K562 (cell line): Measurements from ENCODE around the gene ZNF141. TPM values are rescaled to one million over a fixed set of nuclear protein-coding genes. Genes with fewer than 3 reads are reported as not detected.

ENCODE experiments used
- ATAC-seq: fragments of 200-7000 bp; cut with Tn5 transposase; 3 replicates; pipeline ENCODE4 v1.9.1; 2020; ENCODE audit warnings: moderate library complexity
- BruUV-seq: library from RNA; stranded (reverse); fragments of 400-500 nt; replicated peaks from 2 replicates; lab custom pipeline; 2021; lab: Mats Ljungman, UMichigan
- CTCF ChIA-PET: fragments of 300-600 bp; formaldehyde crosslinking; extraction: SDS; loops from one replicate; lab custom pipeline; 2021; ENCODE audit warnings: low intra/inter-chr PET ratio; lab: Yijun Ruan, JAX
- POLR2A ChIA-PET: fragments of 300-600, 350-650 bp; sonication (Branson Sonifier 250); formaldehyde crosslinking; extraction: SDS; loops from one replicate; lab custom pipeline; 2021; ENCODE audit warnings: antibody characterized with exemption, inconsistent platforms; lab: Yijun Ruan, JAX
- DNase-seq, 4 experiments: peaks; one replicate each; pipeline versions ENCODE4 v3.0.0 to v3.0.0-alpha.2; 2011 to 2018; ENCODE audit warnings: low spot score in 3 of 4, mixed read lengths in 3 of 4; ENCODE audit errors: extremely low read depth in 1 of 4
- FAIRE-seq: peaks from 2 replicates; lab custom pipeline; 2011; peaks lifted over from hg19 to GRCh38; lab: Jason Lieb, UNC
- H2AFZ ChIP-seq: 2 replicates; pipeline ENCODE4 v1.6.0; 2011; ENCODE audit warnings: low read depth, low read length, control low read depth, inconsistent platforms
- H3K27ac ChIP-seq: fragments of 200-600 bp; 3 replicates; pipeline ENCODE4 v1.8.0; 2011; ENCODE audit warnings: low read depth, mild to moderate bottlenecking, control low read depth, inconsistent platforms, low read length, moderate library complexity, mixed read lengths; ENCODE audit errors: extremely low read depth
- H3K27me3 ChIP-seq, 2 experiments: fragments of 300-600 bp in 1 of 2; 2 replicates in 1 of 2; 3 replicates in 1 of 2; pipeline versions ENCODE4 v1.6.0 to v1.8.0; 2011; ENCODE audit warnings: inconsistent platforms in 2 of 2, low read length in 2 of 2, mild to moderate bottlenecking in 1 of 2, mixed read lengths in 1 of 2, moderate library complexity in 1 of 2; ENCODE audit not compliant: control insufficient read depth in 2 of 2, insufficient read depth in 2 of 2
- H3K36me3 ChIP-seq: fragments of 300-600 bp; 3 replicates; pipeline ENCODE4 v1.8.0; 2011; ENCODE audit warnings: mild to moderate bottlenecking, low read length, inconsistent platforms; ENCODE audit not compliant: control insufficient read depth, insufficient read depth
- H3K4me1 ChIP-seq, 2 experiments: fragments of 200-600 bp in 1 of 2; replicated peaks in 1 of 2; 2 replicates in 1 of 2; 3 replicates in 1 of 2; pipeline versions ENCODE4 v1.5.1 to v1.8.0; 2011; ENCODE audit warnings: inconsistent platforms in 2 of 2, low read length in 2 of 2, mild to moderate bottlenecking in 1 of 2, mixed read lengths in 1 of 2, moderate library complexity in 1 of 2; ENCODE audit not compliant: control insufficient read depth in 2 of 2, insufficient read depth in 2 of 2
- H3K4me2 ChIP-seq: 2 replicates; pipeline ENCODE4 v1.6.1; 2011; ENCODE audit warnings: low read length, control low read depth, inconsistent platforms, mixed read lengths; ENCODE audit not compliant: insufficient read depth
- H3K4me3 ChIP-seq: fragments of 200-600 bp; sonication (generic), shearing (Covaris generic); 2 replicates; pipeline ENCODE4 v1.5.1; 2016; ENCODE audit warnings: control low read depth, inconsistent platforms
- H3K79me2 ChIP-seq: fragments of 200-600 bp; 3 replicates; pipeline ENCODE4 v1.8.0; 2011; ENCODE audit warnings: low read length, inconsistent platforms; ENCODE audit not compliant: control insufficient read depth, insufficient read depth
- H3K9ac ChIP-seq, 2 experiments: 2 replicates each; pipeline versions ENCODE4 v1.6.0 to v1.6.1; 2011; ENCODE audit warnings: low read depth in 2 of 2, low read length in 2 of 2, control low read depth in 1 of 2, inconsistent platforms in 1 of 2, mild to moderate bottlenecking in 1 of 2, mixed read lengths in 1 of 2; ENCODE audit not compliant: insufficient read depth in 1 of 2
- H3K9me1 ChIP-seq: one replicate; pipeline ENCODE4 v1.6.0; 2011; ENCODE audit warnings: inconsistent platforms, mild to moderate bottlenecking, low read length, moderate library complexity; ENCODE audit not compliant: control insufficient read depth, insufficient read depth
- H3K9me3 ChIP-seq: replicated peaks from 2 replicates; pipeline ENCODE4 v1.5.1; 2011; ENCODE audit warnings: low read depth, low read length, inconsistent platforms; ENCODE audit not compliant: control insufficient read depth, insufficient read depth
- H4K20me1 ChIP-seq: replicated peaks from 2 replicates; pipeline ENCODE4 v1.6.1; 2011; ENCODE audit warnings: low read length, inconsistent platforms, mixed read lengths; ENCODE audit not compliant: control insufficient read depth, insufficient read depth
- ADNP ChIP-seq: fragments of 200-800 bp; sonication (Bioruptor generic); IDR thresholded peaks from 2 replicates; pipeline ENCODE4 v1.6.1; 2016; ENCODE audit warnings: missing genetic modification characterization, missing compliant biosample characterization
- BRD4 ChIP-seq: fragments of 200-600 bp; sonication (generic); IDR thresholded peaks from 2 replicates; pipeline ENCODE4 v1.6.1; 2017; ENCODE audit warnings: inconsistent platforms
- C11orf30 ChIP-seq: fragments of 450-650 bp; IDR thresholded peaks from 2 replicates; pipeline ENCODE4 v1.6.1; 2016; ENCODE audit warnings: low read depth, mild to moderate bottlenecking
- CBX3 ChIP-seq, 2 experiments: IDR thresholded peaks; 1 replicate in 1 of 2; 2 replicates in 1 of 2; pipeline ENCODE4 v1.6.1; 2012; ENCODE audit warnings: inconsistent platforms in 2 of 2, low read length in 2 of 2, borderline replicate concordance in 1 of 2, control low read depth in 1 of 2
- EP300 ChIP-seq: IDR thresholded peaks from 2 replicates; pipeline ENCODE4 v1.6.1; 2012; ENCODE audit warnings: low read length, improper control_type of control experiment
- ETV5 ChIP-seq: sonication (generic); formaldehyde crosslinking; IDR thresholded peaks from 2 replicates; pipeline ENCODE4 v1.4.0; 2020; ENCODE audit warnings: low read depth, mild to moderate bottlenecking, missing genetic modification reagents
- KLF1 ChIP-seq: fragments of 450-650 bp; IDR thresholded peaks from 2 replicates; pipeline ENCODE4 v1.6.1; 2016; ENCODE audit warnings: missing genetic modification characterization, missing compliant biosample characterization
- MAFF ChIP-seq: IDR thresholded peaks from 2 replicates; pipeline ENCODE4 v1.6.1; 2012; ENCODE audit warnings: low read length, improper control_type of control experiment
- NELFE ChIP-seq: IDR thresholded peaks from 2 replicates; pipeline ENCODE4 v1.6.1; 2011; ENCODE audit warnings: mild to moderate bottlenecking; ENCODE audit not compliant: insufficient read depth, insufficient read length
- NR3C1 ChIP-seq: sonication (generic); formaldehyde crosslinking; IDR thresholded peaks from 2 replicates; pipeline ENCODE4 v1.8.1; 2022; ENCODE audit warnings: missing genetic modification reagents
- POLR3A ChIP-seq: IDR thresholded peaks from 2 replicates; pipeline ENCODE4 v1.6.1; 2011; ENCODE audit warnings: borderline replicate concordance, mild to moderate bottlenecking, moderate library complexity; ENCODE audit not compliant: insufficient read length, insufficient read depth; ENCODE audit errors: extremely low read depth
- SNIP1 ChIP-seq: fragments of 450-650 bp; IDR thresholded peaks from 2 replicates; pipeline ENCODE4 v1.7.1; 2017; ENCODE audit warnings: low read depth, mild to moderate bottlenecking
- SRSF7 ChIP-seq: fragments of 200-400 bp; formaldehyde crosslinking; optimal IDR thresholded peaks from 2 replicates; pipeline ENCODE3; 2017; ENCODE audit warnings: mild to moderate bottlenecking, low read depth, low read length
- THAP7 ChIP-seq: fragments of 250-450 bp; sonication (Bioruptor Pico); IDR thresholded peaks from 2 replicates; pipeline ENCODE4 v1.5.0; 2021
- ZNF324 ChIP-seq: fragments of 250-450 bp; sonication (Bioruptor Pico); IDR thresholded peaks from 2 replicates; pipeline ENCODE4 v1.4.0; 2020; ENCODE audit warnings: mild to moderate bottlenecking
- ZNF583 ChIP-seq: fragments of 250-450 bp; sonication (Bioruptor Pico); IDR thresholded peaks from 2 replicates; pipeline ENCODE4 v1.4.0; 2020
- ZZZ3 ChIP-seq: fragments of 450-650 bp; IDR thresholded peaks from 2 replicates; pipeline ENCODE4 v1.6.1; 2016; ENCODE audit warnings: antibody characterized with exemption, mild to moderate bottlenecking, moderate library complexity
- WGBS: fragments of 100-300 bp; shearing (Covaris generic); methylation state at CpG from one replicate; pipeline ENCODE4 v1.1.6; 2016; ENCODE audit warnings: low coverage, mixed read lengths; ENCODE audit not compliant: insufficient coverage; ENCODE audit errors: missing lambda C conversion rate; 5-methylcytosine and 5-hydroxymethylcytosine counted together
- in situ Hi-C: fragments of 300-500 bp; cut with MboI; formaldehyde crosslinking; loops from 4 replicates; pipeline ENCODE4 v1.15.0; 2018; ENCODE audit warnings: inconsistent platforms, mixed read lengths
- intact Hi-C: fragments of 100-400 bp; cut with micrococcal nuclease; formaldehyde crosslinking; loops from 2 replicates; pipeline ENCODE4 v1.14.2; 2022
- polyA plus RNA-seq, 8 experiments: library from polyadenylated mRNA; depleted of rRNA in 4 of 8; stranded (reverse) in 5 of 8; unstranded in 3 of 8; fragments of >200 nt; fragmentation: Nextera tagmentation in 2 of 8; fragmentation: Illumina TruSeq in 1 of 8; extraction: Ambion mirVana in 2 of 8; extraction: Trizol in 1 of 8; gene quantifications; 2 replicates each; pipeline versions ENCODE4 v1.2.1 to v1.2.3, GENCODE V29; 2011 to 2014; ENCODE audit warnings: inconsistent platforms in 1 of 8, missing spikeins in 1 of 8
- total RNA-seq, 7 experiments: library from RNA; depleted of rRNA in 6 of 7; stranded (reverse); fragments of >200 nt in 6 of 7; fragmentation: Illumina TruSeq in 2 of 7; extraction: Trizol in 2 of 7; gene quantifications; 2 replicates each; pipeline versions ENCODE4 v1.2.1 to v1.2.3, GENCODE V29; 2011 to 2021; ENCODE audit warnings: low replicate concordance in 1 of 7
- TF ChIP-seq, protein P1 (sequence below): fragments of 250-450 bp; sonication (Bioruptor Pico); IDR thresholded peaks from 2 replicates; pipeline ENCODE4 v1.5.0; 2021; ENCODE audit warnings: mild to moderate bottlenecking, borderline replicate concordance
- TF ChIP-seq, protein P2 (sequence below), 2 experiments: fragments of 450-650 bp; IDR thresholded peaks; 2 replicates each; pipeline ENCODE4 v1.6.1; 2018; ENCODE audit warnings: mild to moderate bottlenecking in 2 of 2, low read depth in 1 of 2; ENCODE audit not compliant: partially characterized antibody in 2 of 2

Gene ZNF141
- total and polyA plus RNA-seq, 9 of the 15 experiments (the other 6 are each of a cell fraction or from before 2014, with no cell fraction given): 0.09 TPM; not detected in 8

DNA sequence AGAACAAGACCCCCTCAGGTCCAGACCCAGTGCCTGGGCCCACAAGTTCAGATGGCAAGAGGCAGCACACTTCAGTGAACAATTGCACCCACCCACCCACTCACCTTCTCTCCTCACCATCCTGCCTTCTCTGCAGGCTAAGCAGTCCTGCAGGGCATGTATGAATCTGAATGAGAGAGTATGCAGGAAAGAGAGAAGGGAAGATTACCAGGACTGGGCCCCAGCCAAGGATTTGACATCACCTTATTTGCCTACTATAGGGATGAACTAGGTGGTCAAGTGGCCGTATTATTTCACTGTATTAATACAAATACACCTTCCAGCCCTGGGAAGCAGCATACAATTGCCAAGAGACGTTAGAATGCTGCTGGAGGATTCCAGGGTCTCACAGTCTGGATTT, 2.1 kb upstream of the ZNF141 start:
- intact Hi-C loops (no loop called here), in situ Hi-C loops (no loop called here)
- H3K9me1 ChIP-seq: no peaks in the 10 kb centered on the region
- H3K4me3 ChIP-seq: no peak overlapping the region
- H3K9ac ChIP-seq: no peak overlapping the region
- ChIA-PET POLR2A (no interaction called here), CTCF (no interaction called here)
- H3K4me2 ChIP-seq: no peak overlapping the region
- H4K20me1 ChIP-seq: no peaks in the 10 kb centered on the region
- FAIRE-seq (no peak), DNase-seq (no peak), ATAC-seq (no peak)
- BruUV-seq: no TSS peak
- H3K4me1 ChIP-seq: no peaks in the 10 kb centered on the region
- H3K36me3 ChIP-seq: no peaks in the 10 kb centered on the region
- H3K79me2 ChIP-seq: no peaks in the 10 kb centered on the region
- no peaks in the 10 kb centered on the region for H3K27me3 ChIP-seq
- no peaks in the 10 kb centered on the region for H3K9me3 ChIP-seq
- H3K27ac ChIP-seq: no peak overlapping the region
- no peak overlapping the region for H2AFZ ChIP-seq
- WGBS: 0% methylated on average over 2 of the region's 2 CpGs
- TF ChIP-seq SRSF7 (no peak), ZNF583 (CRISPR knock-in tag) (no peak), ADNP (tag) (no peak), THAP7 (no peak), NELFE (no peak), MAFF (no peak), CBX3 (IDR thresholded peaks at IDR 0.05; ENCODE audit: borderline replicate concordance in 1 of 2, low read length in 2 of 2) (no peak), NR3C1 (CRISPR knock-in tag) (no peak), EP300 (no peak), BRD4 (no peak), ZZZ3 (no peak), POLR3A (no peak), SNIP1 (no peak), ZNF324 (CRISPR knock-in tag) (no peak), KLF1 (no peak), C11orf30 (no peak), ETV5 (CRISPR knock-in tag) (no peak)
- TF ChIP-seq, protein P1, sequence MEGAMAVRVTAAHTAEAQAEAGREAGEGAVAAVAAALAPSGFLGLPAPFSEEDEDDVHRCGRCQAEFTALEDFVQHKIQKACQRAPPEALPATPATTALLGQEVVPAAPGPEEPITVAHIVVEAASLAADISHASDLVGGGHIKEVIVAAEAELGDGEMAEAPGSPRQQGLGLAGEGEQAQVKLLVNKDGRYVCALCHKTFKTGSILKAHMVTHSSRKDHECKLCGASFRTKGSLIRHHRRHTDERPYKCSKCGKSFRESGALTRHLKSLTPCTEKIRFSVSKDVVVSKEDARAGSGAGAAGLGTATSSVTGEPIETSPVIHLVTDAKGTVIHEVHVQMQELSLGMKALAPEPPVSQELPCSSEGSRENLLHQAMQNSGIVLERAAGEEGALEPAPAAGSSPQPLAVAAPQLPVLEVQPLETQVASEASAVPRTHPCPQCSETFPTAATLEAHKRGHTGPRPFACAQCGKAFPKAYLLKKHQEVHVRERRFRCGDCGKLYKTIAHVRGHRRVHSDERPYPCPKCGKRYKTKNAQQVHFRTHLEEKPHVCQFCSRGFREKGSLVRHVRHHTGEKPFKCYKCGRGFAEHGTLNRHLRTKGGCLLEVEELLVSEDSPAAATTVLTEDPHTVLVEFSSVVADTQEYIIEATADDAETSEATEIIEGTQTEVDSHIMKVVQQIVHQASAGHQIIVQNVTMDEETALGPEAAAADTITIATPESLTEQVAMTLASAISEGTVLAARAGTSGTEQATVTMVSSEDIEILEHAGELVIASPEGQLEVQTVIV: no peak
- TF ChIP-seq, protein P2, sequence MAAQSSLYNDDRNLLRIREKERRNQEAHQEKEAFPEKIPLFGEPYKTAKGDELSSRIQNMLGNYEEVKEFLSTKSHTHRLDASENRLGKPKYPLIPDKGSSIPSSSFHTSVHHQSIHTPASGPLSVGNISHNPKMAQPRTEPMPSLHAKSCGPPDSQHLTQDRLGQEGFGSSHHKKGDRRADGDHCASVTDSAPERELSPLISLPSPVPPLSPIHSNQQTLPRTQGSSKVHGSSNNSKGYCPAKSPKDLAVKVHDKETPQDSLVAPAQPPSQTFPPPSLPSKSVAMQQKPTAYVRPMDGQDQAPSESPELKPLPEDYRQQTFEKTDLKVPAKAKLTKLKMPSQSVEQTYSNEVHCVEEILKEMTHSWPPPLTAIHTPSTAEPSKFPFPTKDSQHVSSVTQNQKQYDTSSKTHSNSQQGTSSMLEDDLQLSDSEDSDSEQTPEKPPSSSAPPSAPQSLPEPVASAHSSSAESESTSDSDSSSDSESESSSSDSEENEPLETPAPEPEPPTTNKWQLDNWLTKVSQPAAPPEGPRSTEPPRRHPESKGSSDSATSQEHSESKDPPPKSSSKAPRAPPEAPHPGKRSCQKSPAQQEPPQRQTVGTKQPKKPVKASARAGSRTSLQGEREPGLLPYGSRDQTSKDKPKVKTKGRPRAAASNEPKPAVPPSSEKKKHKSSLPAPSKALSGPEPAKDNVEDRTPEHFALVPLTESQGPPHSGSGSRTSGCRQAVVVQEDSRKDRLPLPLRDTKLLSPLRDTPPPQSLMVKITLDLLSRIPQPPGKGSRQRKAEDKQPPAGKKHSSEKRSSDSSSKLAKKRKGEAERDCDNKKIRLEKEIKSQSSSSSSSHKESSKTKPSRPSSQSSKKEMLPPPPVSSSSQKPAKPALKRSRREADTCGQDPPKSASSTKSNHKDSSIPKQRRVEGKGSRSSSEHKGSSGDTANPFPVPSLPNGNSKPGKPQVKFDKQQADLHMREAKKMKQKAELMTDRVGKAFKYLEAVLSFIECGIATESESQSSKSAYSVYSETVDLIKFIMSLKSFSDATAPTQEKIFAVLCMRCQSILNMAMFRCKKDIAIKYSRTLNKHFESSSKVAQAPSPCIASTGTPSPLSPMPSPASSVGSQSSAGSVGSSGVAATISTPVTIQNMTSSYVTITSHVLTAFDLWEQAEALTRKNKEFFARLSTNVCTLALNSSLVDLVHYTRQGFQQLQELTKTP (IDR thresholded peaks at IDR 0.05; ENCODE audit: low read depth in 1 of 2, partially characterized antibody in 2 of 2): no peak
